Suprapubic skin (tissue), 4 donors: ENCODE data around the gene TUBA3C. TPM values are rescaled to one million over a fixed set of nuclear protein-coding genes. Genes with fewer than 3 reads are reported as not detected.
A peak's percentile ranks its signal among the peaks of the same experiment; 100 is the strongest.
"Not testable (repeated sequence)": the region's sequence is repeated elsewhere in the genome, so short reads cannot be mapped to it uniquely, and the experiment has no call there.

ENCODE experiments used
- DNase-seq, 2 donors: peaks; one replicate each; pipeline ENCODE4 v3.0.0-alpha.2; 2019; ENCODE audit warnings: low spot score in 2 of 2
- H3K27ac ChIP-seq: fragments of 200-600 bp; sonication (generic); one replicate; pipeline ENCODE4 v1.5.1; 2019
- H3K27me3 ChIP-seq: fragments of 200-600 bp; sonication (generic); one replicate; pipeline ENCODE4 v1.5.1; 2019
- H3K36me3 ChIP-seq: fragments of 200-600 bp; sonication (generic); one replicate; pipeline ENCODE4 v1.5.1; 2019
- H3K4me1 ChIP-seq: fragments of 200-600 bp; sonication (generic); one replicate; pipeline ENCODE4 v1.5.1; 2019
- H3K4me3 ChIP-seq: fragments of 200-600 bp; sonication (generic); one replicate; pipeline ENCODE4 v1.5.1; 2019; ENCODE audit warnings: mild to moderate bottlenecking
- H3K9me3 ChIP-seq: fragments of 200-600 bp; sonication (generic); one replicate; pipeline ENCODE4 v1.5.1; 2019
- EP300 ChIP-seq: sonication (generic); formaldehyde crosslinking; IDR thresholded peaks from one replicate; pipeline ENCODE4 v1.6.1; 2017; ENCODE audit warnings: antibody characterized with exemption
- POLR2A ChIP-seq, 2 donors: fragments of 450-650 bp; IDR thresholded peaks; one replicate each; pipeline ENCODE4 v1.6.1; 2017; ENCODE audit warnings: antibody characterized with exemption in 2 of 2, mild to moderate bottlenecking in 2 of 2, moderate library complexity in 2 of 2
- POLR2AphosphoS5 ChIP-seq, 3 donors: sonication (generic); formaldehyde crosslinking; IDR thresholded peaks; one replicate each; pipeline ENCODE4 v1.6.1; 2017; ENCODE audit warnings: antibody characterized with exemption in 3 of 3
- WGBS: methylation state at CpG from one replicate; pipeline ENCODE4 v1.1.5; 2018; 5-methylcytosine and 5-hydroxymethylcytosine counted together
- total RNA-seq, 4 donors: library from RNA; depleted of rRNA; stranded (reverse); fragments of >200 nt; gene quantifications; one replicate each; pipeline ENCODE4 v1.1.0, GENCODE V29; 2016
- TF ChIP-seq, protein P1 (sequence below), 2 donors: fragments of 200-600 bp in 1 of 2; fragments of 450-650 bp in 1 of 2; sonication (generic) in 1 of 2; IDR thresholded peaks; one replicate each; pipeline ENCODE4 v1.5.1; 2016 to 2019; ENCODE audit warnings: antibody characterized with exemption in 2 of 2, mild to moderate bottlenecking in 1 of 2, moderate library complexity in 1 of 2

Gene TUBA3C
- total RNA-seq, 4 donors from 2014 or later, result not detected

DNA sequence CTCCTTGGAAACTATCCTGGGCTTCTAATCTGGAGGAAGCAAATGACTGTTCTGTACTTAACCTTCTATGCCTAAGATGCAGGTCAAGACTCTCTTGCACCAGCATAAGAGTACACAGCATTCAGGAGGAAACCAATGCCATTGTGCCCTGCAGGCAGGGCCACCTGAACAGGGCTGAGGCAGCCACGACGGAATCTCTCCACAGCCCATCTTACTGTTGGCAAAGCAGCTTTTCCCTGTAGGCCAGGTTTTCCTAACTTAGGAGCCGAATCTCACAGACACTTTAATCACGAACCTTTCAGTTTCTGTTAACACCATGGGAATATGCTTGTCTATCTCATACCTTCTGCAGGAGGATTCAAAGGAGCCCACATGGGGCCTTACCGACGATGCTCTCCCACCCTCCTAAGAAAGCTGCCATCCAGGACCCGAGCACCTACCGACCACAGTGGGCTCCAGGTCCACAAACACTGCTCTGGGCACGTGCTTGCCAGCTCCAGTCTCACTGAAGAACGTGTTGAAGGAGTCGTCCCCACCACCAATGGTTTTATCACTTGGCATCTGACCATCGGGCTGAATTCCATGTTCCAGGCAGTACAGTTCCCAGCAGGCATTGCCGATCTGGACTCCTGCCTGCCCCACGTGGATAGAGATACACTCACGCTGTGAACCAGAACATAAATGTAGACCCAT, 2.6 kb downstream of the TUBA3C start:
- Histone ChIP-seq H3K4me1 (no peaks in the 10 kb centered on the region), H3K27ac (no peak overlapping the region), H3K9me3 (peaks cover 10% of the 10 kb centered on the region), H3K4me3 (no peak overlapping the region), H3K27me3 (no peaks in the 10 kb centered on the region), H3K36me3 (no peaks in the 10 kb centered on the region)
- peak; percentile 22 to 28 for DNase-seq
- 79% methylated on average over 15 of the region's 15 CpGs for WGBS
- TF ChIP-seq, protein P1, sequence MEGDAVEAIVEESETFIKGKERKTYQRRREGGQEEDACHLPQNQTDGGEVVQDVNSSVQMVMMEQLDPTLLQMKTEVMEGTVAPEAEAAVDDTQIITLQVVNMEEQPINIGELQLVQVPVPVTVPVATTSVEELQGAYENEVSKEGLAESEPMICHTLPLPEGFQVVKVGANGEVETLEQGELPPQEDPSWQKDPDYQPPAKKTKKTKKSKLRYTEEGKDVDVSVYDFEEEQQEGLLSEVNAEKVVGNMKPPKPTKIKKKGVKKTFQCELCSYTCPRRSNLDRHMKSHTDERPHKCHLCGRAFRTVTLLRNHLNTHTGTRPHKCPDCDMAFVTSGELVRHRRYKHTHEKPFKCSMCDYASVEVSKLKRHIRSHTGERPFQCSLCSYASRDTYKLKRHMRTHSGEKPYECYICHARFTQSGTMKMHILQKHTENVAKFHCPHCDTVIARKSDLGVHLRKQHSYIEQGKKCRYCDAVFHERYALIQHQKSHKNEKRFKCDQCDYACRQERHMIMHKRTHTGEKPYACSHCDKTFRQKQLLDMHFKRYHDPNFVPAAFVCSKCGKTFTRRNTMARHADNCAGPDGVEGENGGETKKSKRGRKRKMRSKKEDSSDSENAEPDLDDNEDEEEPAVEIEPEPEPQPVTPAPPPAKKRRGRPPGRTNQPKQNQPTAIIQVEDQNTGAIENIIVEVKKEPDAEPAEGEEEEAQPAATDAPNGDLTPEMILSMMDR (IDR thresholded peaks at IDR 0.05), result no peak
- TF ChIP-seq EP300 (no peak), POLR2A (IDR thresholded peaks at IDR 0.05) (no peak), POLR2AphosphoS5 (IDR thresholded peaks at IDR 0.05) (no peak)

DNA sequence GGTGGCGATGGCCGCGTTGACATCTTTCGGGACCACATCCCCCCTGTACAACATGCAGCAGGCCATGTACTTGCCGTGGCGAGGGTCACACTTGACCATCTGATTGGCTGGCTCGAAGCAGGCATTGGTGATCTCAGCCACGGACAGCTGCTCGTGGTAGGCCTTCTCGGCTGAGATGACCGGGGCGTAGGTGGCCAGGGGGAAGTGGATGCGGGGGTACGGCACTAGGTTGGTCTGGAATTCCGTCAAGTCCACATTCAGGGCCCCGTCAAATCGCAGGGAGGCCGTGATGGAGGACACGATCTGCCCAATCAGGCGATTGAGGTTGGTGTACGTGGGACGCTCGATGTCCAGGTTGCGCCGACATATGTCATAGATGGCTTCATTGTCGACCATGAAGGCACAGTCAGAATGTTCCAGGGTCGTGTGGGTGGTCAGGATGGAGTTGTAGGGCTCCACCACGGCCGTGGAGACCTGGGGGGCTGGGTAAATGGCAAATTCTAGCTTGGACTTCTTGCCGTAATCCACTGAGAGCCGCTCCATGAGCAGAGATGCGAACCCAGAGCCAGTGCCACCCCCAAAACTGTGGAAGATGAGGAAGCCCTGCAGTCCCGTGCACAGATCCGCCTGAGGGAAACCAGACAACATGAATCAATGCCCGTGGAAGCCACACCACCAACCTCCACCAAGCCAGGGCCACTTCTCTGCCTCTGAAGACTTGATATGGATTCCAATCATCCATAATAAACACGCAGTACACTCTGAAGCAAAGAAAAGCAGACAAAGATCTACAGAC, 4.4 kb downstream of the TUBA3C start:
- peaks cover 10% of the 10 kb centered on the region for H3K9me3 ChIP-seq
- WGBS, result 85% methylated on average over 33 of the region's 36 CpGs
- H3K4me3 ChIP-seq, H3K4me1 ChIP-seq, H3K27ac ChIP-seq, H3K27me3 ChIP-seq, H3K36me3 ChIP-seq: not testable (repeated sequence)
- DNase-seq, result peak in 1 of 2 donors; percentile 69

DNA sequence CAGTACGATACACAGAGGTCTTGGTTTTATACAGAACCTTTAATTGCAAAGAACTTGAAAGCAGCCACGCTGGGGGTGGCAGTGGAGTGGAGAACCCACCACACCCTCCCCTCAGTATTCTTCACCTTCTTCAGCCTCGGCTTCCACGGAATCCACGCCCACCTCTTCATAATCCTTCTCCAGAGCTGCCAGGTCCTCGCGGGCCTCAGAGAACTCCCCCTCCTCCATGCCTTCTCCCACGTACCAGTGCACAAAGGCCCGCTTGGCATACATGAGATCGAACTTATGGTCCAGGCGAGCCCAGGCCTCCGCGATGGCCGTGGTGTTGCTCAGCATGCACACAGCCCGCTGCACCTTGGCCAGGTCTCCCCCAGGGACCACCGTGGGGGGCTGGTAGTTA, 7.9 kb downstream of the TUBA3C start:
- no peaks in the 10 kb centered on the region for H3K36me3 ChIP-seq
- no peak overlapping the region for H3K4me3 ChIP-seq
- no peaks in the 10 kb centered on the region for H3K27me3 ChIP-seq
- H3K4me1 ChIP-seq, result no peaks in the 10 kb centered on the region
- no peak overlapping the region for H3K27ac ChIP-seq
- TF ChIP-seq POLR2AphosphoS5 (IDR thresholded peaks at IDR 0.05), result no peak
- TF ChIP-seq, protein P1 (IDR thresholded peaks at IDR 0.05), result no peak
- no peak for TF ChIP-seq EP300
- no peak for TF ChIP-seq POLR2A (IDR thresholded peaks at IDR 0.05)
- WGBS, result 80% methylated on average over 16 of the region's 16 CpGs
- DNase-seq, result no peak
- H3K9me3 ChIP-seq, result peaks cover 8% of the 10 kb centered on the region

DNA sequence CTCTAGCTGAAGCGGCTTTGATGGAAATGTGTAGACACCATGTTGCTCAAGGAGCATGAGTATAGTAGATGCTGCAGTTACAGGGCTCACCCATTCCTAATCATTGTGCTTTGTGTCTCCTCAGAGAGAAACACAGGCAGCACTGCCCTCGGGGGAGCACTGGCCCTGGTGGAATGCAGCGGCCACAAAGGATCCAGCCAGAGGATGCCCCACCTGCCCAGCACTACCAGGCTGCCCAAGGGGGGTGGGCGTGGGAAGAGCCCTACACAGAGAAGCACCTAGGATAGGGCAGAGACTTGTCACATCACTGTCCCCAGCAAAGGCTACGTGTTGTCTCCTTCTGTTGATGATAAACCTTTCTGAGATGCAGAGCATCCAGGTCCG, 9.0 kb downstream of the TUBA3C start:
- Histone ChIP-seq H3K36me3 (no peaks in the 10 kb centered on the region), H3K4me3 (no peak overlapping the region), H3K27me3 (no peaks in the 10 kb centered on the region), H3K27ac (no peak overlapping the region), H3K4me1 (no peaks in the 10 kb centered on the region), H3K9me3 (peaks cover 8% of the 10 kb centered on the region)
- WGBS, result 64% methylated on average over 6 of the region's 6 CpGs
- TF ChIP-seq POLR2A (IDR thresholded peaks at IDR 0.05), result no peak
- TF ChIP-seq, protein P1 (IDR thresholded peaks at IDR 0.05), result no peak
- no peak for TF ChIP-seq EP300
- no peak for TF ChIP-seq POLR2AphosphoS5 (IDR thresholded peaks at IDR 0.05)
- DNase-seq, result no peak

DNA sequence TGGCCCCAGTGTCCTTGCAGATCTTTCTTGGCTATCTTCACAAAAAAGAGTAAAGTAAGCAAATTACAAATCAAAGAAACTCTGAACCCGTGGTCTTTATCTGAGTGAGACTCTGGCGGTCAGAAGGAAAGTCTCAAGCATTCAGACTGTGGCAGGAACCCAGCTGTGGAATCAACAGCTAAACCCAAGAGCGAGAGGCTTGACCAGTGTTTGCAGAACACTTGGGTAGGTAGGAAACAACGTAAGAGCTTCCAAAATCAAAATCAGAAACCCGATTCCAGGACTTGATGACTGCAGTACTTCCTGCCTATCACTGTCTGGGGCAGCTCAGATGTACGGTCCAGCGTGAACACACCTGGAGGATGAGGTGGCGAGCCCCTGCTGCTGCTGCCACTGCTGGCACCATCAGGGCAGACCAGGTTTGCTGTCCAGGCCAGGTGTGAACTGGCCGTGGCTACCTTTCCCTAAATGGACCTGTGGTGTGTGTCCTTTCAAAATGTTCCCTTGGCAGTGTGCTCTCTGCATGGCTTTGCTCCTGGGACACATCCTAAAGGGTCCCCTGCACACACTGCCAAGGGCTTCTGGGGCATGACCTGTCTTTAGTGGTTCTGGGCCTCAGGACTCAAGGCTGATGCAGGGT, 9.5 kb downstream of the TUBA3C start:
- Histone ChIP-seq H3K36me3 (no peaks in the 10 kb centered on the region), H3K4me3 (no peak overlapping the region), H3K9me3 (peaks cover 4% of the 10 kb centered on the region), H3K27me3 (no peaks in the 10 kb centered on the region), H3K4me1 (no peaks in the 10 kb centered on the region), H3K27ac (no peak overlapping the region)
- no peak for DNase-seq
- TF ChIP-seq POLR2AphosphoS5 (IDR thresholded peaks at IDR 0.05) (no peak), POLR2A (IDR thresholded peaks at IDR 0.05) (no peak), EP300 (no peak)
- TF ChIP-seq, protein P1 (IDR thresholded peaks at IDR 0.05), result no peak
- 71% methylated on average over 9 of the region's 9 CpGs for WGBS
